ENCODE results near the gene LIPT1.
"Not testable (repeated sequence)": the region's sequence is repeated elsewhere in the genome, so short reads cannot be mapped to it uniquely, and the experiment has no call there.

LIPT1 gene

DNA sequence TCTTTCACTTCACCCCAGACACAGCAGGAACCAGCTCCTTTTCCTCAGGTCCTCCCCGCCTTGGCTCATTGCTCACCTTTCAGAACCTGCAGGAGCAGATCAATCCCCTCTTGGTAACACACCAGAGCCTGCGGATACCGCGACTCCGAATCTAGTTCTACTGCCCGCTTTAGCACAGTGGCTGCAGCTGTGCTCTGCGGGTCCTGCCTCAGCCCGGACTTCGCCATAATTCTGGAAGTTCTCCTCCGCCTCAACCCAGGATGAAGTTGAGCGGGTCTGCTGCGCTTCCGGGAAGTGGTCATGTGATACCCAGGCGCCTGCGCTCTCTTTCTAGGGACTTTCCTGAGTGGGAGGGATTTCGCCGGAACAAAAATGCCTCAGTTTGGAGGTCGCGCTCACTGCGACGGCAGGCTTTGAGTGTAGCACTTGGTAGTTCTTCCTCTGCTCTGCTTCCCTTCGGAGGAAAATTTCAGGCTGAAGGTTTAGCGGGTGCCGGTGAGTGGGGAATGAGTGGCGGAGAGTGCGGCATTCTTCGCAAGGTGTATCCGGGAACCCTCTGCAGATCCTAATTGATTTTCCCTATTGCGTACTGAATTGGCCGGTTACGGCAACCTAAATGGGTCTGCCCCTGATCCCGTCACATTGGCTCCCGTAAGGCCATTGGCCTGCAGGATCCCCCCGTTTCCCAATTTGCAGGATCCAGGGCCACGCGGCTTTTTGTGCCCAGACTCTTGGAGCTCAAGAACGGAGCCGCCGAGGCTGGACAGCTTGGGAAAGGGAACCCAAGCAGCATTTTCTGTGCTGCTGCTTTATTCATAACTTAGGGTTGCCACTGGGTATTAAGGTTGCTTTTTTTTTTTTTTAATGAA lies 26.2 kb downstream of the LIPT1 start, which contains the start of the genes MITD1 and MRPL30:
Gene MITD1 (minus strand): TSS at position 304 of the 869 bp plus-strand sequence. CDS start 77 bp downstream, at position 227.
Gene MRPL30 (plus strand): TSS at position 430 of the 869 bp plus-strand sequence. CDS start 5,020 bp downstream, outside the sequence.
- peak; percentile 83 for DNase-seq

DNA sequence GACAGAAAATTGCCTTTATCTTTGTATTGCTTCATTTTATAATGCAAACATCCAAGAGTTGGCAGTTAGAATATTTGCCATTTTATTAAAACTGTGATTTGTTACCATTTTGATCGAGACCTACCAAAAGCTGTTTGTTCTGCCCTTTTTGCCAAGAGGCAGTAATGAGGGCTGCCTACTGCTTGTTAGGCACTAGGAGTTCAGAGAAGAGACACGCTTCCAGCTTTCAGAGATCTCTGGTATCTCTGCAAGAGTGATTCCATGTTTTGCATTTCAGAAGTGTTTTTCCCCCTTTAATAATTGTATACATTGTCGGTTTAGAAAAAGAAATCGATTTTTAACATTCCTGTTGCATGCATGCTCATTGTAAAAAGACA lies 26.8 kb downstream of the LIPT1 start:
- no peak for DNase-seq

DNA sequence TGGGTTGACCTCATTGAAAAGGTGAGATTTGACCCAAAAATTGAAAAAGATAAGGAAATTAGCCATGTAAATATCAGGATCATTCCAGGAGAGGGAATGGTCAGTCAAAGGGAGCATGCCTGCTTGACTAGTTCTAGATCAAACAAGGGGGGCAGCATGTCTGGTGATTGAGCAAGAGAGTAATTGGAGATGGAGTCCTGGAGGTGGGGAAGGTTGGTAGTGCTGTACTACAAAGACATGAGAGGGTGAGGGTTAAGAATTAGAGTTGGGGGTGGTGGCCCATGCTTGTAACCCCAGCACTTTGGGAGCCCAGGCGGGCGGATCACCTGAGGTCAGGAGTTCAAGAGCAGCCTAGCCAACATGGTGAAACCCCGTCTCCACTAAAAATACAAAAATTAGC lies 28.3 kb downstream of the LIPT1 start:
- DNase-seq: no peak

DNA sequence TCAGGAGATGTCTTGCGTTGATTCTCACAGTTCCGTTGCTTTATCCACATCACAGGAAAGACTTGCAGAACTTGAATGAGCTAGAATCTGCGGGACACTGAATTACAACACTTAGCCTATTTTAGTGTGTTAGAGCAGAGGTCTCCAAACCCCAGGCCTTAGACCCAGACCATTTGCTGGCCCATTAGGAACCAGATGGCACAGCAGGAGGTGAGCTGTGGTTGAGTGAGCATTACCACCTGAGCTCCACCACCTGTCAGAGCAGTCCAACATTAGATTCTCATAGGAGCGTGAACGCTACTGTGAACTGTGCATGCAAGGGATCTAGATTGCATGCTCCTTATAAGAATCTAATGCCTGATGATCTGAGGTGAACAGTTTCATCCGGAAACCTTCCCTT lies 30.0 kb downstream of the LIPT1 start:
- DNase-seq: no peak

DNA sequence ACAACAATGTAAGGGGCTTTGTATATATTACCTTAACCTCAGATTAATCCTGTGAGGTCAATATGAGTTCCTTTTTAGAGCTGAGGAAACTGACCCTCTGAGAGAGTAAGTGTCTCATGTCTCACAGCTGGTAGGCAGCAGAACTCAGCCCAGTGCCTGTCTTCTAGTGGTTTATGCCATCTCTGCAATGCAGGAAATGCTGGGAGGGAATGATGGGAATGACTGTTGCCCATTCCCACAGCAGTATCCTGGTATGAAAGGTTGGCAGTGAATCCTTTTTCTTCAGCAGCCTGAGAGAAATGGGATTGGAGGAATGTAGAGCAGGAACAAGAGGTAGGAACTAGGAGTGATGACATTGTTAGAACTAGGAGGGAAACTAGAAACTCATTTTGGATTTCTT lies 32.2 kb downstream of the LIPT1 start:
- no peak for DNase-seq

DNA sequence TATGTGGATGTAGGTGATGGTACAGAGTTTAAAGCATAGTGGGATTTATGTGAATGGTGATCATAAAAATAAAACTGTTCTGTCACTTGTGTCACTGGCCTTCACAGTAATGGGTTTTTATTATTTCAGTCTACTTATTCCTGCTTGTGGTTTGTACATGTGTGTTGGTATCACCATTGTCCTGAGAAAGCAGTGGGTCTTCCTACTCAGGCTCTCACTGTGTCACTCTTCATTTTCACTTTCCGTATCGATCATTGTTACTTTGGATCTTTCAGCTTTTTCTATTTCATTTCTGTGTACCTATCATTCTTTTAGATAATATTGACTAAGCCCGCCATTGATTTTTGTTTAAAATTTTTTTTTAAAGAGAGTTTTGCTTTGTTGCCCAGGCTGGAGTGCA lies 33.6 kb downstream of the LIPT1 start:
- no peak for DNase-seq

DNA sequence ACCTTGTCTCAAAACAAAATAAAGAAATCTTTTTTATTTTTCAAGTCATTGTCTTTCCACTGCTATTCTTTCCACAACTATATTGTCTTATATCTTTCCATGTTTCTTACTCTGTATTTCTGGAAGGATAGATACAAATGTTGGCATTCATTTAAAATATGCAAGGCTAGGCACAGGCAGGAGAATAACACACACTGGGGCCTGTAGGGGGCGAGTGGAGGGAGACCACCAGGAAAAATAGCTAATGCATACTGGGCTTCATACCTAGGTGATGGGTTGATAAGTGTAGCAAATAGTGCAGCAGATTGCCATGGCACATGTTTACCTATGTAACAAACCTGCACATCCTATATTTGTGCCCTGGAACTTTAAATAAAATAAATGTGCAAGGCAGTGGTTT lies 35.8 kb downstream of the LIPT1 start:
- no peak for DNase-seq

DNA sequence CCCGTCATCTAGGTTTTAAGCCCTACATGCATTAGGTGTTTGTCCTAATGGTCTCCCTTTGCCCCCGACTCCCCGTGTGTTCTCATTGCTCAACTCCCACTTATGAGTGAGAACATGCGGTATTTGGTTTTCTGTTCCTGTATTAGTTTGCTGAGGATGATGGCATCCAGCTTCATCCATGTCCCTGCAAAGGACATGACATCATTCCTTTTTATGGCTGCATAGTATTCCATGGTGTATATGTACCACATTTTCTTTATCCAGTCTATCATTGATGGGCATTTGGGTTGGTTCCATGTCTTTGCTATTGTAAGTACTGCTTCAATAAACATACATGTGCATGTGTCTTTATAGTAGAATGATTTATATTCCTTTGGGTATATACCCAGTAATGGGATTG lies 37.6 kb downstream of the LIPT1 start:
- not testable (repeated sequence) for DNase-seq

DNA sequence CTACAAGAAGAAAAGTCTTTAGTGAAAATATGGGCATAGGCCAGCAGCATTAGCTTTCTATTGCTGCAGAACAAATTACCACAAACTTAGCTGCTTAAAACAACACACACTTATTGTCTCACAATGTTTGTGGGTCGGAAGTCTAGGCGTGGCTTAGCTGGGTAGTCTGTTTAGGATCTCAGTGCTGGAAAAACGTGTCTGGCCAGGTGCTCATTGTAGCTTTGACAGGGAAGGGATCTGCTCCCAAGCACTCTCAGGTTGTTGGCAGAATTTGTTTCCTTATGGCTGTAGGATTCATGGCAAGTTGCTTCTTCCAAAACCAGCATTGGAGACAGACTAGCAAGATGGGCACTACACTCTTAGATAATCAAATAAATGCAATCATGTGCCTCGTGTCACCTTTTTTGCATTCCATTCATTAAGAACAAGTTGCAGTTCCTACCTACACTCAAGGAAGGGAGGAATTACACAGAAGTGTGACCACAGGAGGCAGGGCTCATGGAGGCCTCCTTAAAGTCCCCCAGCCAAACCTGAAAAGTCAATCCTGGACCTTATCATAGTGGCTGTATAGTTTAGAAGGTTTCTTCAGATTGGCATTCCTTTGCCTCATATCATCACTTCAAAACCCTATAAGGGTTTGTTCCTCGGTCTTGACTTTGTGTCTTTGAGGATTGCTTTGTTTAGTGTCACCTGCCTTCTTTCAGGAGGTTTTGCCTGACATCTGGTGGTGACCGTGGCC lies 43.5 kb downstream of the LIPT1 start:
- DNase-seq: no peak

DNA sequence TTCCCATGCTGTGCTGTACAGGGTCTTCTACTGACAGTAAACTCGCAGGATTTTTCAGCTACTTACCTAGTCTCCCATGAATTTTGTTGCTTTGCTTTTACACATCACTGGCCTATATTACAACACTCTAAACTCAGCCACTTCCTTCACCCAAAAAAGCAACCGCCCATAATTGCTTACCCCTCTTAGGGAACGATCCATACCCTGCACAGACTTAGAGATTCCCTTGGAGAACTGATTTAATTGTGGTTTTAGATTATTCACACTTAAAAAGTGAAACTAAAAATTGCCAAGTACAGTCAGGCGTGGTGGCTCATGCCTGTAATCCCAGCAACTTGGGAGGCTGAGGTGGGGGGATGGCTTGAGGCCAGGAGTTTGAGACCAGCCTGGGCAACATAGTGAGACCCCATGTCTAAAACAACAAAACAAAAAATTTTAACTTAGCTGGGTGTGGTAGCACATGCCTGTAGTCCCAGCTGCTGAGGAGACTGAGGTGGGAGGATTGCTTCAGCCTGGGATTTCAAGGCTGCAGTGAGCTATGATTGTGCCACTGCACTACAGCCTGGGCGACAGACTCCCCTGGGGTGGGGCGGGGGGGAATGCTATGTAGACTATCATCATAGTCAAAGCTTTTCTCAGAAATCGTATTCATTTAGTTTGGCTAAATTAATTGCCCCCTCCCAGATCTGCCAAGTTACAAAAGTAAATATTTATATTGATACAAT lies 45.5 kb downstream of the LIPT1 start:
- no peak for DNase-seq

DNA sequence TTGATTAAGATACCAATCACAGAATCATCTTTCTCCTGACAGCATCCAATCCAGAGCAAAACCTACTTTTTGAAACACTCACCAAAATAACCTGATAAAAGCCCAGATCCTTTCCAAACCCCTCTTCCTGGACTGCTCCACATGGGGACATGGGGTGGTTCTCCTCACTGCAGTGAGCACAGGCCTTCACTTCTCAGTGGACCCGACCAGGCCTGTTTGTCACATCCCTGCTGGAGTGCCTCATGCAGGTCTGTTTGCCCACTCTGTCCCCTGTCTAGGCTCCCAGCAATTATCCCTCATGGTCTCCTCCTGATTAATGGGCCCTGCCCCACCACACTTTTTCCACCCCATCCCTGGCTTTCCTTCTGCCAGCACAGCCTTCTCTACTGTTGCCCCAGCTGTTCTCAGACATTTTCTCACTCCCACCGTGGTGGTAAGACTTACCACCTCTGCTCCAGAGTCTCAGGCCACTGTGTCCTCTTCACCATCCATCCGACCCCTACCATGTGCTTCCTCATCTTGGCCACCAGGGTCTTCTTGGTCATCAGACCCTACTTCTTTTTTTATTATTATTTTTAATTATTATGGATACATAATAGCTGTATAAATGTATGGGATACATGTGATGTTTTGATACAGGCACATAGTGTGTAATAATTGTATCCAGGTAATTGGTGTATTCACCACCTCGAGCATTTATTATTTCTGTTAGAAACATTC lies 47.4 kb downstream of the LIPT1 start:
- DNase-seq: no peak

DNA sequence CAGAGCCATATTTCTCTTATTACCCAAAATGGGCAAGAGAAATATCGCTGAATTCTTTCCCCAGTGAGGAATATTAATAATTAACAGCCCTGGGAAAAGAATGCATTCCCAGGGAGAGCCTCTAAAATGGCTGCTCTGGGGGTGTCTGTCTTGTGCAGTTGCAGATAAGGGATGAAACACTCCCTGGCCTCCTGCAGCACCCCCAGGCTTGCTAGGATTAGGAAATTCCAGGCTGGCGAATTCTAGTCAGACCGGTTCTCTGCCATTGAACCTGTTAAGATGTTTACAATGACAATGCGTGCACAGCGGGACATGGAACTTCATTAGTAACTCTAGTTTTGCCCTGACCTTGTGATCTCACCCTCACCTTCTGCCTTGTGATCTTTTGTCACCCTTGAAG lies 50.7 kb downstream of the LIPT1 start:
- no peak for DNase-seq
